ENCODE measurements around the gene PAK1.

The PAK1 gene

DNA sequence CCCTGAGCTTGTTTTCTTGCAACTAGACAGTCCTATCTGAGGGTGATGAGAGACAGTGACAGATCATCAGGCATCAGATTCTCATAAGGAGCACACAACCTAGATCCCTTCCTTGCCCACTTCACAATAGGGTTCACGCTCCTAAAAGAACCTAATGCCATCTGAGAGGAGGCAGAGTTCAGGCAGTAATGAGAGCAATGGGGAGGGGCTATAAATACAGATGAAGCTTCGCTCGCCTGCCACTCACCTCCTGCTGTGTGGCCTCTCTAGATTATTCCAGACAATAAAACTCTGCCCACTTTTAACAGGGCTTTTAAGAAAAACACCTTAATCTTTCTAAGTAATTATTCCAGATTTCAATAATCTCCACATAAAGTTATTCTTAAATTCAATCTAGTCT lies 43.9 kb upstream of the PAK1 start:
- no peak overlapping the region for H2AK5ac ChIP-seq (ENCODE audit: low read length, severe bottlenecking)
- no peak overlapping the region for H3K18ac ChIP-seq (ENCODE audit: low read depth in 1 of 2, low read length in 2 of 2)
- peaks cover 0 to 3% of the 10 kb centered on the region in 2 experiments for H3K27me3 ChIP-seq (ENCODE audit: control insufficient read depth in 1 of 2, insufficient read depth in 1 of 2, low read length in 2 of 2)
- no peaks in the 10 kb centered on the region for H3K79me1 ChIP-seq (replicated peaks; ENCODE audit: low read length, poor library complexity, severe bottlenecking)
- no peak for DNase-seq
- no peak overlapping the region for H3K4me2 ChIP-seq (ENCODE audit: low read length, poor library complexity, severe bottlenecking)
- H2BK120ac ChIP-seq (ENCODE audit: low read depth, low read length): no peak overlapping the region
- no peak overlapping the region for H4K91ac ChIP-seq (ENCODE audit: low read length)
- H3K4ac ChIP-seq (ENCODE audit: low read depth in 1 of 2, low read length in 2 of 2): no peak overlapping the region
- H2BK5ac ChIP-seq (ENCODE audit: low read depth, low read length, poor library complexity, severe bottlenecking): no peak overlapping the region
- no peak overlapping the region for H3K23ac ChIP-seq (ENCODE audit: low read length in 2 of 2)
- no peak overlapping the region for H2BK15ac ChIP-seq (ENCODE audit: low read depth, poor library complexity, severe bottlenecking)
- no peaks in the 10 kb centered on the region for H3K9me3 ChIP-seq (ENCODE audit: control insufficient read depth, low read length)
- H3K14ac ChIP-seq (ENCODE audit: low read length in 2 of 2): no peak overlapping the region
- no peak overlapping the region for H3K9ac ChIP-seq (ENCODE audit: low read length)
- H2BK12ac ChIP-seq (ENCODE audit: low read length in 2 of 2): no peak overlapping the region
- no peak overlapping the region for H3K27ac ChIP-seq (ENCODE audit: low read length, poor library complexity, severe bottlenecking)
- H4K8ac ChIP-seq (ENCODE audit: low read length): no peak overlapping the region
- 100% methylated on average over 3 of the region's 3 CpGs for WGBS
- no peaks in the 10 kb centered on the region for H3K36me3 ChIP-seq (ENCODE audit: control insufficient read depth in 1 of 2, insufficient read depth in 2 of 2, low read depth in 1 of 2, low read length in 2 of 2)
- H2AFZ ChIP-seq (ENCODE audit: low read depth, low read length): no peak overlapping the region
- H3K4me1 ChIP-seq (ENCODE audit: control insufficient read depth, insufficient read depth, low read depth, low read length): no peaks in the 10 kb centered on the region
- H3K4me3 ChIP-seq (ENCODE audit: insufficient read depth in 1 of 2, low read depth in 1 of 2, low read length in 2 of 2): no peak overlapping the region

DNA sequence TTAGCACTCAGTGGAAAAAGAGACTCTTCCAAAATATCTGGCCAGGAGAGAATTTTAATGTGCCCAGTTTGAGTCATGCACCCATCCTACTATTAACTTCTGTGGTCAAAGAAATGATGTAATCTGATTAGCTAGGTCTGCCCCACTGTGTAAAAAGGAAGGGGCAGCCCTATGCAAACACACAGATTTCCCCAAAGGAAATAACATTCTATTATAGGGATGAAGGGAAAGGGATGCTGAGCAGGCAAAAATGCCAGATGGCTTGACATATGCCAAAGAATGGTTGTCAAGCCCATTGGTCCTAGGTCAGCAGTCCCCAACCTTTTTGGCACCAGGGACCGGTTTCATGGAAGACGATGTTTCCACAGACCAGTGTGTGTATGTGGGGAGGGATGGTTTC lies 43.3 kb upstream of the PAK1 start:
- H2BK5ac ChIP-seq (ENCODE audit: low read depth, low read length, poor library complexity, severe bottlenecking): no peak overlapping the region
- H3K18ac ChIP-seq (ENCODE audit: low read depth in 1 of 2, low read length in 2 of 2): no peak overlapping the region
- H3K4me1 ChIP-seq (ENCODE audit: control insufficient read depth, insufficient read depth, low read depth, low read length): no peaks in the 10 kb centered on the region
- no peak for DNase-seq
- no peak overlapping the region for H4K8ac ChIP-seq (ENCODE audit: low read length)
- no peak overlapping the region for H3K4me3 ChIP-seq (ENCODE audit: insufficient read depth in 1 of 2, low read depth in 1 of 2, low read length in 2 of 2)
- no peak overlapping the region for H3K14ac ChIP-seq (ENCODE audit: low read length in 2 of 2)
- H4K91ac ChIP-seq (ENCODE audit: low read length): no peak overlapping the region
- H3K27me3 ChIP-seq (ENCODE audit: control insufficient read depth in 1 of 2, insufficient read depth in 1 of 2, low read length in 2 of 2): peaks cover 0 to 3% of the 10 kb centered on the region in 2 experiments
- H3K4me2 ChIP-seq (ENCODE audit: low read length, poor library complexity, severe bottlenecking): no peak overlapping the region
- H3K23ac ChIP-seq (ENCODE audit: low read length in 2 of 2): no peak overlapping the region
- H2AFZ ChIP-seq (ENCODE audit: low read depth, low read length): no peak overlapping the region
- H3K36me3 ChIP-seq (ENCODE audit: control insufficient read depth in 1 of 2, insufficient read depth in 2 of 2, low read depth in 1 of 2, low read length in 2 of 2): no peaks in the 10 kb centered on the region
- H2BK15ac ChIP-seq (ENCODE audit: low read depth, poor library complexity, severe bottlenecking): no peak overlapping the region
- no peak overlapping the region for H2BK120ac ChIP-seq (ENCODE audit: low read depth, low read length)
- H3K4ac ChIP-seq (ENCODE audit: low read depth in 1 of 2, low read length in 2 of 2): no peak overlapping the region
- WGBS: 100% methylated on average over 2 of the region's 2 CpGs
- no peak overlapping the region for H2AK5ac ChIP-seq (ENCODE audit: low read length, severe bottlenecking)
- no peak overlapping the region for H3K9ac ChIP-seq (ENCODE audit: low read length)
- H3K27ac ChIP-seq (ENCODE audit: low read length, poor library complexity, severe bottlenecking): no peak overlapping the region
- H3K9me3 ChIP-seq (ENCODE audit: control insufficient read depth, low read length): no peaks in the 10 kb centered on the region
- H3K79me1 ChIP-seq (replicated peaks; ENCODE audit: low read length, poor library complexity, severe bottlenecking): no peaks in the 10 kb centered on the region
- no peak overlapping the region for H2BK12ac ChIP-seq (ENCODE audit: low read length in 2 of 2)

DNA sequence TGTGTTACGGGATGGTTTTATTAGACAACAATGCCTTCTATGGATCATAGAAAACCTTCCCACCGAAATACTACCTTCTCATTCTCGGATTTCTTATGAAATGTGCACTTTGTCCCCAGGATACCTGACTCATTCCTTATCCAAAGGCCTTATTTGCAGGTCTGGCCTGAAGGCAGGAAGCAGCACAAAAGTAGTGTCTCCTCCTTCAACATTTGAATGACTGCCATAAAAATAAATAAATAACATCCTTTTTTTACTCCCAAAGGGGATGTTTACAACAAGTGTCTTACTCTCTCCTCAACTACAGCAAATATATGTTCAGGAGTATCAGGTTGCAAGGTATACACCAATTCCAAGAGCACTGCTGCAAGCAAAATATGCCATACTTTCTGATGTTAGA lies 41.6 kb upstream of the PAK1 start:
- no peak overlapping the region for H2AFZ ChIP-seq (ENCODE audit: low read depth, low read length)
- H2BK5ac ChIP-seq (ENCODE audit: low read depth, low read length, poor library complexity, severe bottlenecking): no peak overlapping the region
- H4K8ac ChIP-seq (ENCODE audit: low read length): no peak overlapping the region

DNA sequence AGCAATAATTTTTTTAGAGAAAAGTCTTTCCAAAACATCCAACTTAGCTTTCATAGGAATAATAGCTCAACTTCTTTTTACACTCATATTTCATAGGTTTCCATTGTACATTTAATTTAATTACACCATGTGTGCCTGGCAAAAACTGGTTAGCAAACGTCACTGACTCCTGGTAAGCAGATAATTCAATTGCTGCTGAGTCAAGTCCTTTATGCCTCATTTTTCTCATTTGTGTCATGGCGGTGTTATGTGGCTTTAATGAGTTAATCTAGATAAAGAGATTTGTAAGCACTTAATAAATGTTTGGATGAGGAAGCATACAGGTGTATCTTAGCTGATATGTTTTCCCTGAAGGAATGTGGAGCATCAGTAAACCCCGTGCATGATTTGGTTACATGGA lies 41.2 kb upstream of the PAK1 start:
- no peak overlapping the region for H3K23ac ChIP-seq (ENCODE audit: low read length in 2 of 2)
- H3K27me3 ChIP-seq (ENCODE audit: control insufficient read depth in 1 of 2, insufficient read depth in 1 of 2, low read length in 2 of 2): peaks cover 0 to 10% of the 10 kb centered on the region in 2 experiments
- no peak overlapping the region for H2BK15ac ChIP-seq (ENCODE audit: low read depth, poor library complexity, severe bottlenecking)
- no peak overlapping the region for H3K4me2 ChIP-seq (ENCODE audit: low read length, poor library complexity, severe bottlenecking)
- DNase-seq: no peak
- H3K18ac ChIP-seq (ENCODE audit: low read depth in 1 of 2, low read length in 2 of 2): no peak overlapping the region
- no peaks in the 10 kb centered on the region for H3K9me3 ChIP-seq (ENCODE audit: control insufficient read depth, low read length)
- H2BK12ac ChIP-seq (ENCODE audit: low read length in 2 of 2): no peak overlapping the region
- no peak overlapping the region for H3K4me3 ChIP-seq (ENCODE audit: insufficient read depth in 1 of 2, low read depth in 1 of 2, low read length in 2 of 2)
- H3K4ac ChIP-seq (ENCODE audit: low read depth in 1 of 2, low read length in 2 of 2): no peak overlapping the region
- H3K9ac ChIP-seq (ENCODE audit: low read length): no peak overlapping the region
- no peak overlapping the region for H3K14ac ChIP-seq (ENCODE audit: low read length in 2 of 2)
- no peaks in the 10 kb centered on the region for H3K4me1 ChIP-seq (ENCODE audit: control insufficient read depth, insufficient read depth, low read depth, low read length)
- no peak overlapping the region for H2BK5ac ChIP-seq (ENCODE audit: low read depth, low read length, poor library complexity, severe bottlenecking)
- no peak overlapping the region for H2AFZ ChIP-seq (ENCODE audit: low read depth, low read length)
- H2AK5ac ChIP-seq (ENCODE audit: low read length, severe bottlenecking): no peak overlapping the region
- H3K79me1 ChIP-seq (replicated peaks; ENCODE audit: low read length, poor library complexity, severe bottlenecking): no peaks in the 10 kb centered on the region
- no peak overlapping the region for H3K27ac ChIP-seq (ENCODE audit: low read length, poor library complexity, severe bottlenecking)
- H4K91ac ChIP-seq (ENCODE audit: low read length): no peak overlapping the region
- WGBS: 83% methylated on average over 3 of the region's 3 CpGs
- H4K8ac ChIP-seq (ENCODE audit: low read length): no peak overlapping the region
- H2BK120ac ChIP-seq (ENCODE audit: low read depth, low read length): no peak overlapping the region
- H3K36me3 ChIP-seq (ENCODE audit: control insufficient read depth in 1 of 2, insufficient read depth in 2 of 2, low read depth in 1 of 2, low read length in 2 of 2): no peaks in the 10 kb centered on the region

More for the DNA sequence above, 41.6 kb upstream of the PAK1 start:
- no peak overlapping the region for H3K18ac ChIP-seq (ENCODE audit: low read depth in 1 of 2, low read length in 2 of 2)
- H3K9ac ChIP-seq (ENCODE audit: low read length): no peak overlapping the region
- peaks cover 0 to 10% of the 10 kb centered on the region in 2 experiments for H3K27me3 ChIP-seq (ENCODE audit: control insufficient read depth in 1 of 2, insufficient read depth in 1 of 2, low read length in 2 of 2)
- no peak for DNase-seq
- H3K79me1 ChIP-seq (replicated peaks; ENCODE audit: low read length, poor library complexity, severe bottlenecking): no peaks in the 10 kb centered on the region
- H3K36me3 ChIP-seq (ENCODE audit: control insufficient read depth in 1 of 2, insufficient read depth in 2 of 2, low read depth in 1 of 2, low read length in 2 of 2): no peaks in the 10 kb centered on the region
- no peak overlapping the region for H3K4me3 ChIP-seq (ENCODE audit: insufficient read depth in 1 of 2, low read depth in 1 of 2, low read length in 2 of 2)
- no peak overlapping the region for H3K27ac ChIP-seq (ENCODE audit: low read length, poor library complexity, severe bottlenecking)
- no peaks in the 10 kb centered on the region for H3K4me1 ChIP-seq (ENCODE audit: control insufficient read depth, insufficient read depth, low read depth, low read length)
- no peak overlapping the region for H3K23ac ChIP-seq (ENCODE audit: low read length in 2 of 2)
- no peak overlapping the region for H2BK15ac ChIP-seq (ENCODE audit: low read depth, poor library complexity, severe bottlenecking)
- H3K9me3 ChIP-seq (ENCODE audit: control insufficient read depth, low read length): no peaks in the 10 kb centered on the region
- no peak overlapping the region for H3K4ac ChIP-seq (ENCODE audit: low read depth in 1 of 2, low read length in 2 of 2)
- no peak overlapping the region for H4K91ac ChIP-seq (ENCODE audit: low read length)
- no peak overlapping the region for H3K4me2 ChIP-seq (ENCODE audit: low read length, poor library complexity, severe bottlenecking)
- WGBS: 83% methylated on average over 3 of the region's 3 CpGs
- no peak overlapping the region for H3K14ac ChIP-seq (ENCODE audit: low read length in 2 of 2)
- H2BK12ac ChIP-seq (ENCODE audit: low read length in 2 of 2): no peak overlapping the region
- no peak overlapping the region for H2AK5ac ChIP-seq (ENCODE audit: low read length, severe bottlenecking)
- no peak overlapping the region for H2BK120ac ChIP-seq (ENCODE audit: low read depth, low read length)
